SK-N-SH (cell line): ENCODE measurements around the gene KRT35. TPM values are rescaled to one million over a fixed set of nuclear protein-coding genes. Genes with fewer than 3 reads are reported as not detected.

ENCODE experiments used
- CTCF ChIA-PET: fragments of 300-600, 350-600 bp; formaldehyde crosslinking; extraction: SDS; loops from one replicate; lab custom pipeline; 2021; lab: Yijun Ruan, JAX
- POLR2A ChIA-PET: fragments of 350-600 bp; sonication (Branson Sonifier 250); formaldehyde crosslinking; extraction: SDS; loops from one replicate; lab custom pipeline; 2020; ENCODE audit warnings: antibody characterized with exemption, inconsistent platforms; lab: Yijun Ruan, JAX
- DNase-seq: peaks from one replicate; pipeline ENCODE4 v3.0.0; 2012
- H2AFZ ChIP-seq: fragments of 200-600 bp; sonication (generic); 2 replicates; pipeline ENCODE4 v1.8.1; 2016; ENCODE audit warnings: antibody characterized with exemption, mild to moderate bottlenecking, low read depth
- H3F3A ChIP-seq: fragments of 200-600 bp; sonication (generic); replicated peaks from 2 replicates; pipeline ENCODE3; 2016; ENCODE audit warnings: antibody characterized with exemption, mild to moderate bottlenecking; ENCODE audit not compliant: insufficient read depth
- H3K27ac ChIP-seq, 2 experiments: fragments of 200-500 bp in 1 of 2; fragments of 200-600 bp in 1 of 2; sonication (Bioruptor generic) in 1 of 2; sonication (generic), shearing (Covaris generic) in 1 of 2; 2 replicates each; pipeline versions ENCODE4 v1.5.1 to v1.6.1; 2014 to 2016; ENCODE audit warnings: low read depth in 2 of 2, inconsistent platforms in 1 of 2, low read length in 1 of 2, mild to moderate bottlenecking in 1 of 2, mixed read lengths in 1 of 2
- H3K27me3 ChIP-seq: fragments of 200-600 bp; sonication (generic), shearing (Covaris generic); 2 replicates; pipeline ENCODE4 v1.6.1; 2016; ENCODE audit warnings: mixed run types; ENCODE audit not compliant: insufficient read depth
- H3K36me3 ChIP-seq, 2 experiments: fragments of 200-500 bp in 1 of 2; fragments of 200-600 bp in 1 of 2; sonication (Bioruptor generic) in 1 of 2; sonication (generic) in 1 of 2; replicated peaks in 1 of 2; 2 replicates each; pipeline versions ENCODE3 to v1.5.1; 2014 to 2016; ENCODE audit warnings: low read length in 1 of 2, mild to moderate bottlenecking in 1 of 2; ENCODE audit not compliant: insufficient read depth in 2 of 2, control insufficient read depth in 1 of 2
- H3K4me1 ChIP-seq, 2 experiments: fragments of 200-500 bp in 1 of 2; fragments of 200-600 bp in 1 of 2; sonication (Bioruptor generic) in 1 of 2; sonication (generic), shearing (Covaris generic) in 1 of 2; 2 replicates each; pipeline versions ENCODE4 v1.5.1 to v1.6.1; 2014 to 2016; ENCODE audit warnings: low read depth in 1 of 2, low read length in 1 of 2, mixed run types in 1 of 2; ENCODE audit not compliant: insufficient read depth in 2 of 2, control insufficient read depth in 1 of 2
- H3K4me2 ChIP-seq: fragments of 200-600 bp; sonication (generic), shearing (Covaris generic); 2 replicates; pipeline ENCODE4 v1.6.1; 2017; ENCODE audit warnings: mixed run types
- H3K4me3 ChIP-seq, 2 experiments: fragments of 200-500 bp in 1 of 2; fragments of 200-600 bp in 1 of 2; sonication (Bioruptor generic) in 1 of 2; sonication (generic), shearing (Covaris generic) in 1 of 2; 2 replicates each; pipeline versions ENCODE4 v1.5.1 to v1.8.1; 2014 to 2016; ENCODE audit warnings: low read depth in 2 of 2, inconsistent platforms in 1 of 2, low read length in 1 of 2, mild to moderate bottlenecking in 1 of 2, mixed read lengths in 1 of 2, moderate library complexity in 1 of 2
- H3K79me2 ChIP-seq: fragments of 200-600 bp; sonication (generic); 2 replicates; pipeline ENCODE4 v1.8.1; 2017; ENCODE audit warnings: mild to moderate bottlenecking; ENCODE audit not compliant: insufficient read depth
- H3K9ac ChIP-seq: fragments of 200-600 bp; sonication (generic); 2 replicates; pipeline ENCODE4 v1.6.1; 2017; ENCODE audit warnings: mixed run types
- H3K9me2 ChIP-seq: fragments of 200-600 bp; sonication (generic); 2 replicates; pipeline ENCODE4 v1.6.1; 2017; ENCODE audit warnings: mixed run types
- H3K9me3 ChIP-seq: fragments of 200-600 bp; sonication (generic); 2 replicates; pipeline ENCODE4 v1.6.1; 2017; ENCODE audit warnings: mixed run types, mild to moderate bottlenecking, moderate library complexity
- H4K20me1 ChIP-seq: fragments of 200-600 bp; sonication (generic); 2 replicates; pipeline ENCODE4 v1.6.1; 2017; ENCODE audit warnings: mild to moderate bottlenecking, mixed run types; ENCODE audit not compliant: insufficient read depth
- EP300 ChIP-seq, 2 experiments: IDR thresholded peaks; 2 replicates each; pipeline versions ENCODE4 v1.4.0 to v1.6.1; 2012; ENCODE audit warnings: borderline replicate concordance in 1 of 2, low read depth in 1 of 2, low read length in 1 of 2
- EZH2phosphoT487 ChIP-seq: fragments of 200-600 bp; sonication (generic); IDR thresholded peaks from 2 replicates; pipeline ENCODE4 v1.6.1; 2017; ENCODE audit warnings: low read depth, mixed run types, mild to moderate bottlenecking, antibody characterized with exemption, moderate library complexity, borderline replicate concordance
- FOXJ3 ChIP-seq: sonication (generic); formaldehyde crosslinking; IDR thresholded peaks from 2 replicates; pipeline ENCODE4 v1.5.1; 2020; ENCODE audit warnings: mild to moderate bottlenecking, missing genetic modification reagents
- FOXM1 ChIP-seq: IDR thresholded peaks from 2 replicates; pipeline ENCODE4 v1.4.0; 2012; ENCODE audit warnings: low read depth, mild to moderate bottlenecking
- MEF2A ChIP-seq: IDR thresholded peaks from 2 replicates; pipeline ENCODE4 v1.4.0; 2012; ENCODE audit warnings: low read depth, borderline replicate concordance
- MXI1 ChIP-seq: IDR thresholded peaks from 2 replicates; pipeline ENCODE4 v1.6.1; 2012; ENCODE audit warnings: mild to moderate bottlenecking, low read depth, low read length, improper control_type of control experiment
- NRF1 ChIP-seq: IDR thresholded peaks from 2 replicates; pipeline ENCODE4 v1.6.1; 2012; ENCODE audit warnings: low read depth, mild to moderate bottlenecking, low read length
- POLR2AphosphoS5 ChIP-seq: IDR thresholded peaks from 2 replicates; pipeline ENCODE4 v1.6.1; 2012; ENCODE audit warnings: low read depth, low read length
- RAD21 ChIP-seq: IDR thresholded peaks from 2 replicates; pipeline ENCODE4 v1.6.1; 2012; ENCODE audit warnings: mild to moderate bottlenecking, low read length
- RCOR1 ChIP-seq: fragments of 150-350 bp; IDR thresholded peaks from 2 replicates; pipeline ENCODE4 v1.6.1; 2017; ENCODE audit warnings: antibody characterized with exemption, low read length
- YY1 ChIP-seq: IDR thresholded peaks from 2 replicates; pipeline ENCODE4 v1.4.0; 2012; ENCODE audit warnings: low read depth, mild to moderate bottlenecking
- WGBS: methylation state at CpG from one replicate; pipeline ENCODE4 v1.1.6; 2017; ENCODE audit warnings: low lambda C conversion rate; 5-methylcytosine and 5-hydroxymethylcytosine counted together
- polyA plus RNA-seq, 3 experiments: library from polyadenylated mRNA; depleted of rRNA; stranded (reverse); fragments of >200 nt; gene quantifications; 2 replicates each; pipeline ENCODE4 v1.2.3, GENCODE V29; 2012
- TF ChIP-seq, protein P1 (sequence below): IDR thresholded peaks from 2 replicates; pipeline ENCODE4; 2012
- TF ChIP-seq, protein P2 (sequence below): fragments of 200-600 bp; sonication (generic); IDR thresholded peaks from 2 replicates; pipeline ENCODE4 v1.6.1; 2017; ENCODE audit warnings: antibody characterized with exemption, mild to moderate bottlenecking, moderate library complexity
- TF ChIP-seq, protein P3 (sequence below): IDR thresholded peaks from 2 replicates; pipeline ENCODE4 v1.4.0; 2012; ENCODE audit warnings: low read depth, borderline replicate concordance
- TF ChIP-seq, protein P4 (sequence below): IDR thresholded peaks from 2 replicates; pipeline ENCODE4 v1.4.0; 2012; ENCODE audit warnings: low read depth, borderline replicate concordance
- TF ChIP-seq, protein P5 (sequence below): fragments of 150-350 bp; IDR thresholded peaks from 2 replicates; pipeline ENCODE4 v1.6.1; 2016; ENCODE audit warnings: mild to moderate bottlenecking, low read depth, low read length
- TF ChIP-seq, protein P6 (sequence below): IDR thresholded peaks from 2 replicates; pipeline ENCODE4 v1.4.0; 2012; ENCODE audit warnings: low read depth

The KRT35 gene
- polyA plus RNA-seq, 1 of the 3 experiments (the other 2 are of a cell fraction): not detected

DNA sequence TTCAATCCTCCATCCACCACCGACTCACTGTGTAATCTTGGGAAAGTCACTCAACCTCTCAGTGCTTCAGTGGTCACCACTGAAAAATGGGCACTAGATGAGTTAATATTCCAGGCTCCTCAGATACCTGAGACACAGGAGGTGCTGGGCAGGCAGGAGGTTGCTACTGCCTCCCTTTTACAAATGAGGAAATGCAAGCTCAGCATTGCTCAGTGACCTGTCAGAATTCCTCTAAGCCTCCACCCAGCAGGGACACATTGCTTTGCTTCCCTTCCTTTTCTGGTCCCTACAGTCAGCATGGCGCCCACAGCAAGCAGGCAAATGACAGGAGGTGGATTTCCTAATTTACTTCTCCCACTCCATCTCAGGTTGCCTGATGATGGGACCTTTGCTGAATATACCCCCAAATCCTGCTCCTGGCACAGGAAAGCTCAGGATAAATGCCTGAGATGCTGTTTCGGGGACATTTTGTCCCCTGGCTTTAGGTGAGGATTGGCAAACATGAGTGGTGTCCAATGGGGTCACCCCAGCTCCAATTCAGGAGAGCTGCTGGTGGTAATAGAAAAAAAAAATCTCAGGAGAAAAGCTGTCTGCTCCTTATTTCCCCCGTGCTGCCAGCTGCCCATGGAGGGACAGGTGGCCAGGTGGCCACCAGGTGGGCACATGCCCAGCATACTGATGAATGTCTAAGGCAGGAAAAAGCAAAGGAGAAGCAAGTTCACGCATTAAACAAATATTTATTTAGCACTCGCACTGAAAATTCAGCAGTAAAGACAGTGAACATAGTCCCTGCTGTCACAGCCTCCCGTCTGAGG, 29.5 kb upstream of the KRT35 start:
- Histone ChIP-seq H3K79me2 (no peaks in the 10 kb centered on the region), H3F3A (no peaks in the 10 kb centered on the region), H3K9me3 (no peaks in the 10 kb centered on the region), H3K4me1 (peaks cover 0 to 3% of the 10 kb centered on the region in 2 experiments; a peak in 1 of 4 replicates), H3K36me3 (no peaks in the 10 kb centered on the region), H2AFZ (no peak overlapping the region), H3K9ac (no peak overlapping the region), H3K9me2 (no peaks in the 10 kb centered on the region), H3K27ac (no peak overlapping the region), H4K20me1 (no peaks in the 10 kb centered on the region), H3K27me3 (no peaks in the 10 kb centered on the region), H3K4me2 (no peak overlapping the region), H3K4me3 (no peak overlapping the region)
- no peak for DNase-seq
- TF ChIP-seq, protein P1, sequence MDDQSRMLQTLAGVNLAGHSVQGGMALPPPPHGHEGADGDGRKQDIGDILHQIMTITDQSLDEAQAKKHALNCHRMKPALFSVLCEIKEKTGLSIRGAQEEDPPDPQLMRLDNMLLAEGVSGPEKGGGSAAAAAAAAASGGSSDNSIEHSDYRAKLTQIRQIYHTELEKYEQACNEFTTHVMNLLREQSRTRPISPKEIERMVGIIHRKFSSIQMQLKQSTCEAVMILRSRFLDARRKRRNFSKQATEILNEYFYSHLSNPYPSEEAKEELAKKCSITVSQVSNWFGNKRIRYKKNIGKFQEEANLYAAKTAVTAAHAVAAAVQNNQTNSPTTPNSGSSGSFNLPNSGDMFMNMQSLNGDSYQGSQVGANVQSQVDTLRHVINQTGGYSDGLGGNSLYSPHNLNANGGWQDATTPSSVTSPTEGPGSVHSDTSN: no peak
- no peak for TF ChIP-seq POLR2AphosphoS5
- TF ChIP-seq, protein P2, sequence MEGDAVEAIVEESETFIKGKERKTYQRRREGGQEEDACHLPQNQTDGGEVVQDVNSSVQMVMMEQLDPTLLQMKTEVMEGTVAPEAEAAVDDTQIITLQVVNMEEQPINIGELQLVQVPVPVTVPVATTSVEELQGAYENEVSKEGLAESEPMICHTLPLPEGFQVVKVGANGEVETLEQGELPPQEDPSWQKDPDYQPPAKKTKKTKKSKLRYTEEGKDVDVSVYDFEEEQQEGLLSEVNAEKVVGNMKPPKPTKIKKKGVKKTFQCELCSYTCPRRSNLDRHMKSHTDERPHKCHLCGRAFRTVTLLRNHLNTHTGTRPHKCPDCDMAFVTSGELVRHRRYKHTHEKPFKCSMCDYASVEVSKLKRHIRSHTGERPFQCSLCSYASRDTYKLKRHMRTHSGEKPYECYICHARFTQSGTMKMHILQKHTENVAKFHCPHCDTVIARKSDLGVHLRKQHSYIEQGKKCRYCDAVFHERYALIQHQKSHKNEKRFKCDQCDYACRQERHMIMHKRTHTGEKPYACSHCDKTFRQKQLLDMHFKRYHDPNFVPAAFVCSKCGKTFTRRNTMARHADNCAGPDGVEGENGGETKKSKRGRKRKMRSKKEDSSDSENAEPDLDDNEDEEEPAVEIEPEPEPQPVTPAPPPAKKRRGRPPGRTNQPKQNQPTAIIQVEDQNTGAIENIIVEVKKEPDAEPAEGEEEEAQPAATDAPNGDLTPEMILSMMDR: no peak
- TF ChIP-seq, protein P3, sequence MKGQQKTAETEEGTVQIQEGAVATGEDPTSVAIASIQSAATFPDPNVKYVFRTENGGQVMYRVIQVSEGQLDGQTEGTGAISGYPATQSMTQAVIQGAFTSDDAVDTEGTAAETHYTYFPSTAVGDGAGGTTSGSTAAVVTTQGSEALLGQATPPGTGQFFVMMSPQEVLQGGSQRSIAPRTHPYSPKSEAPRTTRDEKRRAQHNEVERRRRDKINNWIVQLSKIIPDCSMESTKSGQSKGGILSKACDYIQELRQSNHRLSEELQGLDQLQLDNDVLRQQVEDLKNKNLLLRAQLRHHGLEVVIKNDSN: no peak
- no peak for TF ChIP-seq MEF2A
- no peak for TF ChIP-seq FOXJ3 (CRISPR knock-in tag)
- no peak for TF ChIP-seq MXI1
- TF ChIP-seq RAD21: no peak
- no peak for TF ChIP-seq NRF1
- WGBS: 84% methylated on average over 7 of the region's 7 CpGs
- CTCF ChIA-PET: interaction anchor here (1.2 to 6.3 kb wide), 3 partner anchors 9 to 38 kb away, joined by 4 to 48 read pairs (median 5); partner anchors contain the start of gene KRT15
- POLR2A ChIA-PET: no interaction called here

DNA sequence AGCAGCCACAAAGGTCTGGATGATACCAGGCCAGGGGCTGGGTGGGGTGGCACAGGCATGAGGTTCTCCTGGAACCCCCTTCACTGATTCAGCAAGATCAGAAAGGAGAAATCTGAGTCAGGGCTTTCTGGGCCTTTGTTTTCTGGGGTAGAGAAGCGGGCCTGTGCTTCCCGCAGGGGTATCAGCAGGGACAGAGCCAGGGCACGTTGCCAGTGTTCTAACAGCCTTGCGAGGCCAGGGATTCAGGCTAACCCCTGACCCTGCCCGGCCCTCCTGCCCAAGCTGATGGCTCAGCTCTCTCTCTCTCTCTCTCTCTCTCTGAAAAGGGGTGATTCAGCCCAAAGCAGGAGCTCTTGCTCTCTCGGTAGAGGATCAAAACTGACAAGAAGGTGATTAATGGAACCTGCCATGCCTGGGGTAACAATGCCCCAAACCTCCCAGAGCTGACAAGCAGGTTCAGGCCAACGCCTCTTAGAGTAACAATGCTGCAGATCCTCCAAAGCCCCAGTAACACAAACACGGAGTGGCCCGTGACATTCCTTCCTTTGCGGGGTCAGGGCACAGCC, 26.4 kb upstream of the KRT35 start:
- H3K9me2 ChIP-seq: no peaks in the 10 kb centered on the region
- no peaks in the 10 kb centered on the region for H3K27me3 ChIP-seq
- 63% methylated on average over 9 of the region's 10 CpGs for WGBS
- no peaks in the 10 kb centered on the region for H3K36me3 ChIP-seq
- CTCF ChIA-PET: interaction anchor here (1.8 to 6.3 kb wide), 2 partner anchors 41 to 141 kb away, joined by 5 to 48 read pairs; no protein-coding TSS in a partner anchor
- peaks cover 0 to 6% of the 10 kb centered on the region in 2 experiments; a peak in 1 of 4 replicates for H3K4me1 ChIP-seq
- no peak overlapping the region for H3K4me2 ChIP-seq
- no peaks in the 10 kb centered on the region for H3K9me3 ChIP-seq
- no peaks in the 10 kb centered on the region for H4K20me1 ChIP-seq
- no peak overlapping the region for H3K4me3 ChIP-seq
- no peak overlapping the region for H3K27ac ChIP-seq
- H3K79me2 ChIP-seq: no peaks in the 10 kb centered on the region
- peaks cover 4% of the 10 kb centered on the region for H3F3A ChIP-seq
- no peak for DNase-seq
- H3K9ac ChIP-seq: no peak overlapping the region
- POLR2A ChIA-PET: no interaction called here
- no peak overlapping the region for H2AFZ ChIP-seq
- TF ChIP-seq EZH2phosphoT487: no peak
- TF ChIP-seq, protein P4, sequence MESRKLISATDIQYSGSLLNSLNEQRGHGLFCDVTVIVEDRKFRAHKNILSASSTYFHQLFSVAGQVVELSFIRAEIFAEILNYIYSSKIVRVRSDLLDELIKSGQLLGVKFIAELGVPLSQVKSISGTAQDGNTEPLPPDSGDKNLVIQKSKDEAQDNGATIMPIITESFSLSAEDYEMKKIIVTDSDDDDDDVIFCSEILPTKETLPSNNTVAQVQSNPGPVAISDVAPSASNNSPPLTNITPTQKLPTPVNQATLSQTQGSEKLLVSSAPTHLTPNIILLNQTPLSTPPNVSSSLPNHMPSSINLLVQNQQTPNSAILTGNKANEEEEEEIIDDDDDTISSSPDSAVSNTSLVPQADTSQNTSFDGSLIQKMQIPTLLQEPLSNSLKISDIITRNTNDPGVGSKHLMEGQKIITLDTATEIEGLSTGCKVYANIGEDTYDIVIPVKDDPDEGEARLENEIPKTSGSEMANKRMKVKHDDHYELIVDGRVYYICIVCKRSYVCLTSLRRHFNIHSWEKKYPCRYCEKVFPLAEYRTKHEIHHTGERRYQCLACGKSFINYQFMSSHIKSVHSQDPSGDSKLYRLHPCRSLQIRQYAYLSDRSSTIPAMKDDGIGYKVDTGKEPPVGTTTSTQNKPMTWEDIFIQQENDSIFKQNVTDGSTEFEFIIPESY: no peak
- TF ChIP-seq RCOR1: no peak
- TF ChIP-seq, protein P5, sequence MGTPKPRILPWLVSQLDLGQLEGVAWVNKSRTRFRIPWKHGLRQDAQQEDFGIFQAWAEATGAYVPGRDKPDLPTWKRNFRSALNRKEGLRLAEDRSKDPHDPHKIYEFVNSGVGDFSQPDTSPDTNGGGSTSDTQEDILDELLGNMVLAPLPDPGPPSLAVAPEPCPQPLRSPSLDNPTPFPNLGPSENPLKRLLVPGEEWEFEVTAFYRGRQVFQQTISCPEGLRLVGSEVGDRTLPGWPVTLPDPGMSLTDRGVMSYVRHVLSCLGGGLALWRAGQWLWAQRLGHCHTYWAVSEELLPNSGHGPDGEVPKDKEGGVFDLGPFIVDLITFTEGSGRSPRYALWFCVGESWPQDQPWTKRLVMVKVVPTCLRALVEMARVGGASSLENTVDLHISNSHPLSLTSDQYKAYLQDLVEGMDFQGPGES: no peak
- no peak for TF ChIP-seq FOXM1
- TF ChIP-seq YY1: no peak
- no peak for TF ChIP-seq EP300 (IDR thresholded peaks at IDR 0.05; ENCODE audit: borderline replicate concordance in 1 of 2, low read depth in 1 of 2, low read length in 1 of 2)
- TF ChIP-seq, protein P6, sequence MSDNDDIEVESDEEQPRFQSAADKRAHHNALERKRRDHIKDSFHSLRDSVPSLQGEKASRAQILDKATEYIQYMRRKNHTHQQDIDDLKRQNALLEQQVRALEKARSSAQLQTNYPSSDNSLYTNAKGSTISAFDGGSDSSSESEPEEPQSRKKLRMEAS: no peak
